Measurements from ENCODE around the gene PLPPR1. TPM values are rescaled to one million over a fixed set of nuclear protein-coding genes. Genes with fewer than 3 reads are reported as not detected.
"Not testable (repeated sequence)": the region's sequence is repeated elsewhere in the genome, so short reads cannot be mapped to it uniquely, and the experiment has no call there.

Gene PLPPR1
- total RNA-seq, 1 donor from 2014 or later: 222 TPM

- DNase-seq: not testable (repeated sequence)
These were observed 98.8 kb downstream of the PLPPR1 start for GRCh38 chr9:101127369-101127768.

DNA sequence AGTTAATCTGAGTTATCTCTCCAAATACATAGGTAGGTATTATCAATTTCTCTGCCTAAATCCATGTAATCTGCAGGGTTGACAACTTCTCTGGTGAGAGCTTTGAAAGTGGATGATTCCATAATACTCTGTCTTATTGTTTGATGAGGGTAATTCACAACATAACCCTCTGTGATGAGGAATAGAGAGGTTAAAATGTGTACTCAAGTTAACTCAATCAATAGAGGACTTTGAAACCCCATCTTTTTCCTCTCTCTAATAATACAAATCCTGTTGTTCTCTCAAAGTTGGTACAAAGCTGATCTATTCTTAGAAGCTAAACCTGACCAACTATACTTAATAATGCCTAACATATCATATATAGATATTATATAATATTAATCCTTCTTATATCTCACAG, 100.1 kb downstream of the PLPPR1 start:
- no peak for DNase-seq

DNA sequence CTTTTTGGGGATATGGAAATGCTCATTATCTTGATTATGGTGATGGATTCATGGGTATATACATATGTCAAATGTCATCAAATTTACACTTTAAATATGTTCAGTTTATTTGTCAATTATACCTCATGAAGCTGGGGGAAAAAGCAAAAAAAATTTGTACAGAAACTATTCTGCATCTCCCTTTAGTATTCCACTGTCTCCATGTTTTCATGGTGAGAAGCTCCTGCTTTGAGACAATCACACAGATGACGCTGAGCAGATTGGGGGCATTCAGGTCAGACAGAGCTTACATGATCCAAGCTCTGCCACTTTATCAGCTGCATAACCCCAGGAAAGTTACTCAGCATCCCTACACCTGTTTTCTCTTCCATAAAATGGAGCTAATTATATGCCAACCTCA, 101.5 kb downstream of the PLPPR1 start:
- DNase-seq: no peak

- DNase-seq: no peak
These were observed 102.8 kb downstream of the PLPPR1 start for GRCh38 chr9:101131326-101131725.

GRCh38 chr9:101132801-101133200, 104.3 kb downstream of the PLPPR1 start:
- DNase-seq: no peak

- DNase-seq: no peak
These were observed 110.0 kb downstream of the PLPPR1 start for GRCh38 chr9:101138509-101138908.

GRCh38 chr9:101139082-101139481, 110.6 kb downstream of the PLPPR1 start:
- no peak for DNase-seq

- DNase-seq: no peak
These were observed 112.2 kb downstream of the PLPPR1 start for GRCh38 chr9:101140764-101141163.

- DNase-seq: no peak
These were observed 118.0 kb downstream of the PLPPR1 start for GRCh38 chr9:101146508-101146907.

DNA sequence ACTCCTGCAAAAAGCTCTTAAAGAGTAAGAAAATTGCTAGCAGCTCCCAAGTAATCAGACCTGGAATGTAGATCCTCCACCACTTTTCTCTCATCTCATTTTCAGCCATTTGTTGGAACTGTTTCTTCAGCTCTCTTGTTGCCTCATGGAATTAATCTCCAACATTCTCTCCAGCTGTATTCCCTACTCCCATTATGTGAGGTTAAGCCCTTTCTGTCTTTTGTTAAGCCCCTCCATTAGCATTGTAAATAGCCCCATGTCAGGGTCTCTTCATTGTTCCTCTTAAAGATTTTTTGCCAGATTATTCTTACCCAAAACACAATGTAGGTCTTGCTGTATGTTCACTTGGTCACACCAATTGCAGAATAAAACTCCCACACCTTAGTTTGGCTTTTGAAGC, 119.8 kb downstream of the PLPPR1 start:
- DNase-seq: no peak

- no peak for DNase-seq
These were observed 129.8 kb downstream of the PLPPR1 start for GRCh38 chr9:101158361-101158760.

DNA sequence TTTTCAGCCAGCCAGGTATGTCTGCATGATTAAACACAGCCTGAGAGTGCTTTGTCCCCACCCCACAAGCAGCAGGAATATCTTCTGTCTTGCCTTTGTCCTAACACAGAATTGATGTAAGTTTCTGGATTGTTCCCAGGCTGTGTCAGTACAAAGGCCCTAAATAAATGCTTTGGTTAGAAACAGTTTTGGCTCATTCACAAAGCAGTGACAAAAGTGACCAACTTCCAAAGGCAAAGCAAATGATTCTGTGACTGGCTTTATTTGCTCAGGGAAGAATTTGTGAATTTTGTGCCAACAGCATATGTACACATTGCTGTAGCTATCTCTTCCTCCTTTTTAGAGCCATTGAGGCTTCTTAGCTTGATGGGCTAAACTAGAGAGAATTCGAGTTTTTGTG, 133.7 kb downstream of the PLPPR1 start:
- no peak for DNase-seq

GRCh38 chr9:101165131-101165530, 136.6 kb downstream of the PLPPR1 start:
- no peak for DNase-seq

DNA sequence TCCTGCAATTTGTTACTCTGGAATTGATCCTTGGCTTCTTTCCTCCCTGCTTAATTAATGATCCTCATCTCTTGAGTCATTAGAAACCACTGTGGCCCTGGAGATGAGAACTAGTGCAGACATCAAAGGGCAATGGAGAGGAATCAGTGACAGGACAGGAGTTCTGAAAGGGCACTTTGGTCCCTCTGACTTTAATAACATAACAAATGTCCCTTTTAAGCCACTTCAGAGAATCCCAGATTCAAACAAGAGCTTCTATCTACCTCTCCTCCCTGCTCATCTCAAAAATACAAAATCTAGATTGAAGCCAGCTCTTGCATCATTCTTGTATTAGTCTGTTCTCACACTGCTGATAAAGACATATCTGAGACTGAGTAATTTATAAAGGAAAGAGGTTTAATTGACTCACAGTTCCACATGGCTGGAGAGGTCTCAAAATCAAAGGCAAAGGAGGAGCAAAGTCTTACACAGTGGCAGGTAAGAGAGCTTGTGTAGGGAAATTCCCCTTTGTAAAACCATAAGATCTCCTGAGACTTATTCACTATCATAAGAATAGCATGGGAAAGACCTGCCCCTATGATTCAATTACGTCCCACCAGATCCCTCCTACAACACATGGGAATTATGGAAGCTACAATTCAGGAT, 139.1 kb downstream of the PLPPR1 start:
- no peak for DNase-seq

GRCh38 chr9:101172616-101173015, 144.1 kb downstream of the PLPPR1 start:
- no peak for DNase-seq

GRCh38 chr9:101173907-101174306, 145.4 kb downstream of the PLPPR1 start:
- no peak for DNase-seq

DNA sequence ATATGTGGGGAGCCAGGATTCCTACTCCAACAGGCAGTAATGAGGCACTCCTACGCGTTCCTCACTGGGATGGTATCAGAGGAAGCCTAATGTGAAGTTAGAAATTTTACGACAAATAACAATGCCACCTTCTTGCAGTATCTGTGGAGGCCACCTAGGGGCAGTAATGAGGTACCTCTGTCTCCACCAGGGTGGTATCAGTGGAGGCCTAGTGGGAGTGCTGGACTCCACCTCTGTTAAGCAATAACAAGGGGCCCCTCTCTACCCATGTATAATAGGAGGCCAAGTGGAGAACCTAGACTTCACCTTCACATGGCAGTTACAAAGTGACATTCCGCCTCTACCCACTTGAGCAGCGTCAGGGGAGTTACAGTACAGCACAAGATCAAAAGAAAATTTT, 147.9 kb downstream of the PLPPR1 start:
- no peak for DNase-seq

- no peak for DNase-seq
These were observed 156.3 kb downstream of the PLPPR1 start for GRCh38 chr9:101184813-101185278.

DNA sequence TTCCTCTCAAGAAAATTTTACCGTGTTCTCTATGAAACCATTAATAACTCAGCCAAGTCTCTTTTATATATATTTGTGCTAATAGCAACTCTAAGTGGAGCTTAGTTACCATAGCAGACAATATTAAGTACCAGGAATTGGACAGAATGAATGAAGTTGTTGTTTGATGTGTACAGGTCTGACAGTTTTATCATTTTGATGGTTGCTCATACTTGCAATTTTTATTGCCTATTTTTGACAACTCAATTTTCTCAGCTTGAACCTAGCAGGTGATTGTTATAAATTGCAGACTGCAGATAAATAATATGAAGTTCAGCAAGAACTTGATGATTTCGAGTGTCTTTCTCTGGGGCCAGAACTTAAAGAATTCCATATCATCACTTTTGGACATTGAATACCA, 163.2 kb downstream of the PLPPR1 start:
- no peak for DNase-seq

DNA sequence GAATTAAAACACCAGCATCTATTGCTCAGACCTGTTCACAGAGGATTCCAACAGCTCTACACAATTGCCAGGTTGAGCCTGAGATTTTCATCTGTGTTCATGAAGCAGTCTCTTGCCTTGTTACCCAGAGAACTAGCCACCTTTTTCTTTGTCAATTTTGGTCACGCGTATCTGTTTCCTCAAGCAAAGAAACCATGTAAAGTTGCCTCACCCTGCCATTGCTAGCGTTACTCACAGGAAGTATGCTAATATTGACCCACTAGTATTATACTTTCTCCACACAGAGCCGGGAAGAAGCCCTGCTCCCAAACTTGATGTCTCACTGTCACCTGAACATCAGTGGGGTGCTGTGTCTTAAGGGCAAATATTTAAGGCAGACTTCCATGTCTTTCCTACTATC, 168.5 kb downstream of the PLPPR1 start:
- DNase-seq: no peak

- DNase-seq: no peak
These were observed 172.3 kb downstream of the PLPPR1 start for GRCh38 chr9:101200852-101201251.

GRCh38 chr9:101201630-101202029, 173.1 kb downstream of the PLPPR1 start:
- no peak for DNase-seq

GRCh38 chr9:101209670-101210069, 181.1 kb downstream of the PLPPR1 start:
- DNase-seq: no peak

DNA sequence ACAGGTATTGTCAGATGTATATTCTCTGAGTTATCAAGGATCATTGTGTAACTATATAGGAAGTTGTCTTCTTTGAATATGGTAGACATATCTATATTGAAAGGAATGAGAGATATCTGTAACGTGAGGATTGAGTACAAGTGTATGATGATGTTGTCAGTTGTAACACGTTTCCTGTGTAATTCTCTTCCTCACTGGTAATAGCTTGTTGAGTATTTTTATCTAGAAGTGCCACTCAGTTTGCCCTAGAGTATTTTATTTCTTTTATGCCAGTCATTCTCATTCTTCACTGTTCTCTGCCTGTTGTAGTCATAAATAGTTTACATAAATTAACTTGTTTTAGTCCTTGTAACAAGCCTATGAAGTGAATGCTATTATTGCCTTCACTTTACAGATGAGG, 184.1 kb downstream of the PLPPR1 start:
- no peak for DNase-seq

- no peak for DNase-seq
These were observed 190.5 kb downstream of the PLPPR1 start for GRCh38 chr9:101219030-101219429.
